ENCODE measurements around the gene CD9. TPM values are rescaled to one million over a fixed set of nuclear protein-coding genes. Genes with fewer than 3 reads are reported as not detected.

The CD9 gene
- polyA plus RNA-seq, 3 donors = 7.6 to 323 (median 7.7) TPM

- Histone ChIP-seq H3K9ac (ENCODE audit: insufficient read depth, low read length, poor library complexity, severe bottlenecking) (peak overlapping the region; percentile 84), H3K27me3 (ENCODE audit: control insufficient read depth in 2 of 2, insufficient read depth in 2 of 2, low read length in 2 of 2) (no peaks in the 10 kb centered on the region), H3K79me2 (ENCODE audit: insufficient read depth, low read length) (no peaks in the 10 kb centered on the region), H2AFZ (ENCODE audit: insufficient read depth, low read depth, low read length, poor library complexity, severe bottlenecking) (peak overlapping the region; percentile 59), H3K9me3 (replicated peaks in 1 of 2; ENCODE audit: control insufficient read depth in 1 of 2, insufficient read depth in 1 of 2, low read length in 2 of 2) (no peaks in the 10 kb centered on the region), H3K4me1 (ENCODE audit: control insufficient read depth in 1 of 2, insufficient read depth in 2 of 2, low read length in 2 of 2) (peaks cover 49 to 55% of the 10 kb centered on the region in 2 donors), H3K4me3 (replicated peaks in 1 of 3; ENCODE audit: low read depth in 2 of 3, low read length in 3 of 3) (peak overlapping the region in 1 of 3 experiments; percentile 18), H3K27ac (ENCODE audit: low read depth in 1 of 2, low read length in 2 of 2) (peak overlapping the region; percentile 97 to 100), H4K20me1 (ENCODE audit: insufficient read depth, low read length) (no peaks in the 10 kb centered on the region), H3K36me3 (replicated peaks in 1 of 2; ENCODE audit: control insufficient read depth in 1 of 2, insufficient read depth in 2 of 2, low read length in 2 of 2) (no peaks in the 10 kb centered on the region), H3K4me2 (replicated peaks; ENCODE audit: extremely low read depth, low read length, poor library complexity, severe bottlenecking) (peak overlapping the region; percentile 43)
- WGBS (ENCODE audit: insufficient coverage) = 3% methylated on average over 4 of the region's 17 CpGs
- TF ChIP-seq CTCF (IDR thresholded peaks at IDR 0.05) = no peak
- intact Hi-C loops (cut with micrococcal nuclease) = loop anchor here (2.0 kb wide), 3 partner anchors 27 to 29 kb away; no protein-coding TSS in a partner anchor
- Mint-ChIP-seq H3K4me1 (peaks cover 60% of the 10 kb centered on the region), H3K36me3 (no peaks in the 10 kb centered on the region), H3K27ac (peak overlapping the region; percentile 99 to 100 (median 100)), H3K9me3 (peaks cover 0 to 1% (median 0%) of the 10 kb centered on the region in 7 donors), H3K27me3 (ENCODE audit: low read depth in 3 of 3) (no peaks in the 10 kb centered on the region), H3K4me3 (peak overlapping the region; percentile 66 to 75)
- DNase-seq = peak; percentile 98 to 100 (median 99)
Measured at GRCh38 chr12:6167327-6168280, 32.6 kb upstream of the CD9 start.

- H3K27ac ChIP-seq (ENCODE audit: low read depth in 1 of 2, low read length in 2 of 2) = no peak overlapping the region
- WGBS (ENCODE audit: insufficient coverage) = 96% methylated on average over 18 of the region's 21 CpGs
- H3K27me3 Mint-ChIP-seq (ENCODE audit: low read depth in 3 of 3) = peaks cover 0 to 2% (median 0%) of the 10 kb centered on the region in 3 donors
- H3K27ac Mint-ChIP-seq = peak overlapping the region in 2 of 7 donors; percentile 25 to 63
- H3K79me2 ChIP-seq (ENCODE audit: insufficient read depth, low read length) = no peaks in the 10 kb centered on the region
- H3K4me3 Mint-ChIP-seq = no peak overlapping the region
- DNase-seq = no peak
- no peak for TF ChIP-seq CTCF (IDR thresholded peaks at IDR 0.05)
- intact Hi-C loops (cut with micrococcal nuclease) = loop anchor here in 1 of 2 donors (10.0 kb wide), 1 partner anchor 97 kb away; no protein-coding TSS in a partner anchor
- H2AFZ ChIP-seq (ENCODE audit: insufficient read depth, low read depth, low read length, poor library complexity, severe bottlenecking) = no peak overlapping the region
- peaks cover 40% of the 10 kb centered on the region for H3K4me1 Mint-ChIP-seq
- no peaks in the 10 kb centered on the region for H3K9me3 ChIP-seq (replicated peaks in 1 of 2; ENCODE audit: control insufficient read depth in 1 of 2, insufficient read depth in 1 of 2, low read length in 2 of 2)
- H3K36me3 ChIP-seq (replicated peaks in 1 of 2; ENCODE audit: control insufficient read depth in 1 of 2, insufficient read depth in 2 of 2, low read length in 2 of 2) = no peaks in the 10 kb centered on the region
- peaks cover 39 to 41% of the 10 kb centered on the region in 2 donors for H3K4me1 ChIP-seq (ENCODE audit: control insufficient read depth in 1 of 2, insufficient read depth in 2 of 2, low read length in 2 of 2)
- H3K9ac ChIP-seq (ENCODE audit: insufficient read depth, low read length, poor library complexity, severe bottlenecking) = no peak overlapping the region
- no peak overlapping the region for H3K4me2 ChIP-seq (replicated peaks; ENCODE audit: extremely low read depth, low read length, poor library complexity, severe bottlenecking)
- peaks cover 0 to 2% of the 10 kb centered on the region in 2 donors for H3K36me3 Mint-ChIP-seq
- no peaks in the 10 kb centered on the region for H4K20me1 ChIP-seq (ENCODE audit: insufficient read depth, low read length)
- no peaks in the 10 kb centered on the region for H3K27me3 ChIP-seq (ENCODE audit: control insufficient read depth in 2 of 2, insufficient read depth in 2 of 2, low read length in 2 of 2)
- no peak overlapping the region for H3K4me3 ChIP-seq (replicated peaks in 1 of 3; ENCODE audit: low read depth in 2 of 3, low read length in 3 of 3)
- H3K9me3 Mint-ChIP-seq = peaks cover 0 to 2% (median 0%) of the 10 kb centered on the region in 7 donors
Measured at GRCh38 chr12:6171409-6172015, 28.7 kb upstream of the CD9 start.

Data from CD14-positive monocyte (primary cell).